22Rv1 (cell line): Measurements from ENCODE around the gene C1QTNF9.

Experiments used
- CTCF ChIP-seq: fragments of 450-650 bp; IDR thresholded peaks from 2 replicates; pipeline ENCODE4 v1.5.1; 2017; ENCODE audit warnings: mild to moderate bottlenecking
- ZFX ChIP-seq: fragments of 450-650 bp; IDR thresholded peaks from 2 replicates; pipeline ENCODE4 v1.6.1; 2017; ENCODE audit warnings: antibody characterized with exemption, borderline replicate concordance

GRCh38 chr13:24263632-24264031 is 45.7 kb upstream of the C1QTNF9 start:
- no peak for TF ChIP-seq CTCF
- no peak for TF ChIP-seq ZFX
